Fibroblast of lung (primary cell): ENCODE measurements around the gene PALLD. TPM values are rescaled to one million over a fixed set of nuclear protein-coding genes. Genes with fewer than 3 reads are reported as not detected.
"Not testable (repeated sequence)": the region's sequence is repeated elsewhere in the genome, so short reads cannot be mapped to it uniquely, and the experiment has no call there.

ENCODE experiments used
- DNase-seq, 2 donors: peaks; one replicate each; pipeline versions ENCODE4 v3.0.0 to v3.0.0-alpha.2; 2010; ENCODE audit warnings: low read depth in 2 of 2
- H2AFZ ChIP-seq: 2 replicates; pipeline ENCODE4 v1.5.1; 2012; ENCODE audit warnings: low read length, control low read depth, inconsistent platforms
- H3K27ac ChIP-seq: 2 replicates; pipeline ENCODE4 v1.5.1; 2011; ENCODE audit warnings: low read length, control low read depth; ENCODE audit not compliant: insufficient read depth
- H3K27me3 ChIP-seq: 2 replicates; pipeline ENCODE4 v1.5.1; 2011; ENCODE audit warnings: mild to moderate bottlenecking, low read length; ENCODE audit not compliant: control insufficient read depth, insufficient read depth
- H3K36me3 ChIP-seq: 2 replicates; pipeline ENCODE4 v1.5.1; 2011; ENCODE audit warnings: low read length; ENCODE audit not compliant: control insufficient read depth, insufficient read depth
- H3K4me1 ChIP-seq: 2 replicates; pipeline ENCODE4 v1.5.1; 2011; ENCODE audit warnings: low read length; ENCODE audit not compliant: control insufficient read depth, insufficient read depth; ENCODE audit errors: extremely low read depth
- H3K4me2 ChIP-seq: 2 replicates; pipeline ENCODE4 v1.5.1; 2011; ENCODE audit warnings: low read length, control low read depth; ENCODE audit not compliant: insufficient read depth; ENCODE audit errors: extremely low read depth
- H3K4me3 ChIP-seq, 4 experiments: fragments of 200-600 bp in 1 of 4; sonication (generic) in 1 of 4; replicated peaks in 1 of 4; 2 replicates each; pipeline ENCODE4 v1.5.1; 2011 to 2016; ENCODE audit warnings: low read length in 4 of 4, low read depth in 3 of 4, mild to moderate bottlenecking in 3 of 4, control low read depth in 2 of 4, inconsistent platforms in 1 of 4, mixed read lengths in 1 of 4; ENCODE audit not compliant: insufficient read depth in 1 of 4; ENCODE audit errors: control extremely low read depth in 1 of 4
- H3K79me2 ChIP-seq: 2 replicates; pipeline ENCODE4 v1.5.1; 2012; ENCODE audit warnings: mild to moderate bottlenecking, low read length, inconsistent platforms; ENCODE audit not compliant: control insufficient read depth, insufficient read depth
- H3K9ac ChIP-seq: 2 replicates; pipeline ENCODE4 v1.5.1; 2011; ENCODE audit warnings: mild to moderate bottlenecking, low read length, control low read depth; ENCODE audit not compliant: insufficient read depth
- H3K9me3 ChIP-seq: 2 replicates; pipeline ENCODE4 v1.5.1; 2012; ENCODE audit warnings: low read depth, low read length; ENCODE audit not compliant: control insufficient read depth, insufficient read depth
- H4K20me1 ChIP-seq: 2 replicates; pipeline ENCODE4 v1.5.1; 2011; ENCODE audit warnings: low read length; ENCODE audit not compliant: control insufficient read depth, insufficient read depth; ENCODE audit errors: extremely low read depth
- CTCF ChIP-seq, 2 donors: IDR thresholded peaks in 1 of 2; conservative IDR thresholded peaks in 1 of 2; 1 replicate in 1 of 2; 2 replicates in 1 of 2; pipeline ENCODE4 v1.5.1; 2011 to 2012; ENCODE audit warnings: low read length in 2 of 2, control low read depth in 1 of 2, inconsistent platforms in 1 of 2, low read depth in 1 of 2, mild to moderate bottlenecking in 1 of 2
- EZH2 ChIP-seq: IDR thresholded peaks from 2 replicates; pipeline ENCODE4 v1.5.1; 2012; ENCODE audit warnings: low read length, control low read depth, mild to moderate bottlenecking; ENCODE audit errors: missing control alignments
- polyA plus RNA-seq, 2 donors: library from polyadenylated mRNA; depleted of rRNA in 1 of 2; stranded (reverse) in 1 of 2; unstranded in 1 of 2; fragments of >200 nt; gene quantifications; 2 replicates each; pipeline ENCODE4 v1.2.1, GENCODE V29; 2011 to 2012; ENCODE audit warnings: missing spikeins in 1 of 2
- total RNA-seq: library from RNA; depleted of rRNA; stranded (reverse); fragments of >200 nt; gene quantifications from 2 replicates; pipeline ENCODE4 v1.2.1, GENCODE V29; 2014

The PALLD gene
- total and polyA plus RNA-seq, 2 donors (not counting 1 experiment from before 2014, with no cell fraction given) = 200 to 205 TPM

GRCh38 chr4:168804146-168804545, 307.3 kb downstream of the PALLD start:
- Histone ChIP-seq H3K27me3 (no peaks in the 10 kb centered on the region), H3K9ac (no peak overlapping the region), H4K20me1 (no peaks in the 10 kb centered on the region), H3K4me1 (no peaks in the 10 kb centered on the region), H3K27ac (no peak overlapping the region), H3K4me3 (no peak overlapping the region), H3K4me2 (no peak overlapping the region), H3K79me2 (no peaks in the 10 kb centered on the region), H3K9me3 (no peaks in the 10 kb centered on the region), H3K36me3 (no peaks in the 10 kb centered on the region), H2AFZ (no peak overlapping the region)
- DNase-seq = no peak
- TF ChIP-seq CTCF (conservative IDR thresholded peaks at IDR 0.05 in 1 of 2, IDR thresholded peaks at IDR 0.05 in 1 of 2; ENCODE audit: low read depth in 1 of 2, low read length in 2 of 2) (no peak), EZH2 (no peak)

- Histone ChIP-seq H3K36me3 (no peaks in the 10 kb centered on the region), H3K4me1 (no peaks in the 10 kb centered on the region), H3K27ac (no peak overlapping the region), H3K9me3 (no peaks in the 10 kb centered on the region), H3K4me3 (no peak overlapping the region), H3K9ac (no peak overlapping the region), H3K79me2 (no peaks in the 10 kb centered on the region), H3K27me3 (no peaks in the 10 kb centered on the region), H3K4me2 (no peak overlapping the region), H4K20me1 (no peaks in the 10 kb centered on the region), H2AFZ (no peak overlapping the region)
- DNase-seq = peak in 1 of 2 donors; percentile 23
- TF ChIP-seq EZH2 (no peak), CTCF (conservative IDR thresholded peaks at IDR 0.05 in 1 of 2, IDR thresholded peaks at IDR 0.05 in 1 of 2; ENCODE audit: low read depth in 1 of 2, low read length in 2 of 2) (no peak)
Observed at GRCh38 chr4:168805341-168805740, 308.5 kb downstream of the PALLD start.

DNA sequence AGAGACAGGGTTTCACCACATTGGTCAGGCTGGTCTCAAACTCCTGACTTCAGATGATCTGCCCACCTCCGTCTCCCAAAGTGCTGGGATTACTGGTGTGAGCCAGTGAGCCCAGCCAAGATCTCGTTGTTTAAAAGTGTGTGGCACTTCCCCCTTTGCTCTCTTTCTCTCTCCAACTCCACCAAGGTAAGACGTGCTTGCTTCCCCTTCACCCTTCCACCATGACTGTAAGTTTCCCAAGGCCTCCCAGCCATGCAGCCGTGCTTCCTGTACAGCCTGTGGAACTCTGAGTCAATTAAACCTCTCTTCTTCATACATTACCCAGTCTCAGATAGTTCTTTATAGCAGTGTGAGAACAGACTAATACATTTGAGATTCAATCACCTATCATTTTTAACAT, 309.4 kb downstream of the PALLD start:
- H3K4me3 ChIP-seq, H3K79me2 ChIP-seq, H3K27ac ChIP-seq, DNase-seq, H3K4me1 ChIP-seq, H3K27me3 ChIP-seq, H2AFZ ChIP-seq, H3K9ac ChIP-seq, H3K4me2 ChIP-seq, H4K20me1 ChIP-seq, H3K36me3 ChIP-seq, H3K9me3 ChIP-seq: not testable (repeated sequence)

DNA sequence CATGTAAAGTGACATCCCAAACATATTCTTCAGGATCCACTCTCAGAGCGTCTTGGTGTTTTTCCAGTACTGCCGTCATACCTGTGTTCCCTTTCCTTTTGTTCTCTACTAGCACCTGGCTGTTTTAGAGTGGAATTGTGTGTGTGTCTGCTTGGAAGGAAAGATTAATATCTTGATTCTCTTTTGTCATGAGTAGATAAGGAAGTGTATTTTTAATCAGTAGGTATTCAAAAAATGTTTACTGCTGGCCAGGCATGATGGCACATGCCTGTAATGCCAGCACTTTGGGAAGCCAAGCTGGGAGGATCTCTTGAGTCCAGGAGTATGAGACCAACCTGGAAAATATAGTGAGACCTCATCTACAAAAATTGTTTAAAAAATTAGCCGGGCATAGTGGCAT, 314.4 kb downstream of the PALLD start:
- Histone ChIP-seq H3K9ac (no peak overlapping the region), H3K9me3 (no peaks in the 10 kb centered on the region), H4K20me1 (no peaks in the 10 kb centered on the region), H3K4me3 (no peak overlapping the region), H3K27me3 (no peaks in the 10 kb centered on the region), H3K27ac (no peak overlapping the region), H2AFZ (no peak overlapping the region), H3K4me1 (peaks cover 2% of the 10 kb centered on the region), H3K79me2 (no peaks in the 10 kb centered on the region), H3K36me3 (no peaks in the 10 kb centered on the region), H3K4me2 (no peak overlapping the region)
- no peak for TF ChIP-seq CTCF (conservative IDR thresholded peaks at IDR 0.05 in 1 of 2, IDR thresholded peaks at IDR 0.05 in 1 of 2; ENCODE audit: low read depth in 1 of 2, low read length in 2 of 2)
- TF ChIP-seq EZH2 = no peak
- DNase-seq = peak in 1 of 2 donors; percentile 33
